HepG2 (cell line): Measurements from ENCODE around the gene ASMT. TPM values are rescaled to one million over a fixed set of nuclear protein-coding genes. Genes with fewer than 3 reads are reported as not detected.

Source experiments
- HOXA9 ChIP-seq: sonication (generic); formaldehyde crosslinking; IDR thresholded peaks from 2 replicates; pipeline ENCODE4 v1.8.1; 2022; ENCODE audit warnings: missing genetic modification reagents, mild to moderate bottlenecking, moderate library complexity, borderline replicate concordance
- KDM4B ChIP-seq: sonication (generic); formaldehyde crosslinking; IDR thresholded peaks from 2 replicates; pipeline ENCODE4 v1.4.0; 2020; ENCODE audit warnings: missing genetic modification reagents
- PRPF4 ChIP-seq: fragments of 200-400 bp; formaldehyde crosslinking; IDR thresholded peaks from 2 replicates; pipeline ENCODE4 v1.6.1; 2016; ENCODE audit warnings: low read length, low read depth; ENCODE audit not compliant: poor library complexity, severe bottlenecking
- SAP130 ChIP-seq: IDR thresholded peaks from 2 replicates; pipeline ENCODE4 v1.6.1; 2016; ENCODE audit warnings: low read depth
- ZIK1 ChIP-seq: sonication (generic); formaldehyde crosslinking; IDR thresholded peaks from 2 replicates; pipeline ENCODE4 v1.5.0; 2020; ENCODE audit warnings: mild to moderate bottlenecking, low read depth, missing genetic modification reagents, borderline replicate concordance
- ZNF333 ChIP-seq: sonication (generic); formaldehyde crosslinking; IDR thresholded peaks from 2 replicates; pipeline ENCODE4 v1.4.0; 2020; ENCODE audit warnings: mild to moderate bottlenecking, missing genetic modification reagents, borderline replicate concordance
- polyA plus RNA-seq, 8 experiments: library from polyadenylated mRNA; depleted of rRNA in 3 of 8; stranded (reverse) in 7 of 8; unstranded in 1 of 8; fragments of >200 nt; fragmentation: Illumina TruSeq in 4 of 8; extraction: Trizol in 4 of 8; gene quantifications; 2 replicates each; pipeline versions ENCODE4 v1.2.1 to v1.2.3, GENCODE V29; 2011 to 2016; ENCODE audit warnings: low read depth in 4 of 8, missing spikeins in 1 of 8, mixed read lengths in 1 of 8; ENCODE audit not compliant: insufficient read depth in 1 of 8
- total RNA-seq, 5 experiments: library from RNA; depleted of rRNA; stranded (reverse); fragments of >200 nt; fragmentation: Illumina TruSeq; extraction: Trizol; gene quantifications; 2 replicates each; pipeline ENCODE4 v1.2.3, GENCODE V29; 2016; ENCODE audit warnings: low read depth in 1 of 5
- TF ChIP-seq, protein P1 (sequence below): sonication (generic); formaldehyde crosslinking; IDR thresholded peaks from 2 replicates; pipeline ENCODE4 v1.4.0; 2020; ENCODE audit warnings: missing genetic modification reagents, mild to moderate bottlenecking, borderline replicate concordance
- TF ChIP-seq, protein P2 (sequence below): sonication (generic); formaldehyde crosslinking; IDR thresholded peaks from 2 replicates; pipeline ENCODE4 v1.5.0; 2020; ENCODE audit warnings: mild to moderate bottlenecking, missing genetic modification reagents, borderline replicate concordance
- TF ChIP-seq, protein P3 (sequence below): IDR thresholded peaks from 2 replicates; pipeline ENCODE4 v1.6.1; 2016; ENCODE audit warnings: missing genetic modification reagents, missing compliant biosample characterization
- TF ChIP-seq, protein P4 (sequence below): sonication (generic); formaldehyde crosslinking; conservative IDR thresholded peaks from 2 replicates; pipeline ENCODE4 v1.8.0; 2022; ENCODE audit warnings: low read depth, missing genetic modification reagents
- TF ChIP-seq, protein P5 (sequence below): sonication (generic); formaldehyde crosslinking; conservative IDR thresholded peaks from 2 replicates; pipeline ENCODE4 v1.4.0; 2020; ENCODE audit warnings: missing genetic modification reagents

The ASMT gene
- total and polyA plus RNA-seq, 2 of the 13 experiments (the other 11 are each of a cell fraction or from before 2014, with no cell fraction given) = 0.04 TPM; not detected in 1

DNA sequence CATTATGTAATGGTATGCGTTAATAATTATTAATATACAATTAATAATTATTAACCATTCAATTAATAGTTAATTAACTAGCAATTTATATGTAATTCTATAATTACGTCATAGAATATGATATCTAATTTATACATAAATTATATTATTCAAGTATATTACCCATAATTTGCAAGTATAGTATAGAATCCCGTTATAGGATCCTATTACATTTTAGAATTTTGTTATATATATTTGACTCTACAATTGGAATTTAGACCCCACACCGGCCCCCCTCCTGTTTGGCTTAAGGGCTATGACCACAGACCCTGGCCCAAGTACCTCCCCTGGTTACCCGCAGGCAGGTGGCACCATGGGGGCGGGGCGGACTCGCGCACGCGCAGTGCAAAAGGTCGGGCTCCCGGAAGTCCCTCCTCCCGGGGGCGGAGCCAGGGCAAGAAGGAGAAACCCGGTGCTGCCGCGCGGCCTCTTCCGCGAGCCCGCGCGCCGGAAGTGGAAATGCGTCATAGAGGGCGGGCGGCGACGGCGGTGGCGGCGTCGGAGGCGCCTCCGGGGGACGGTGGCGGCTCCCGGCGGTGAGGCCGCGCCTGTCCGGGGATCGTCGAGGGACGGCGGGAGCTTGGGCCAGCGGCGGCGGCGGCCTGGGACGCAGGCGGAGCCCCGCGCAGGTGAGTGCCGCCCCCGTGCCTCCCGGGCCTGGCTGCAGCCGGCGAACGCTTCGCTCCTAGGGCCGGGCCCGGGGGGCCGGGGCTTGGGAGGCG lies 23.6 kb upstream of the ASMT start, which contains the start of gene AKAP17A (continued):
- TF ChIP-seq, protein P1, sequence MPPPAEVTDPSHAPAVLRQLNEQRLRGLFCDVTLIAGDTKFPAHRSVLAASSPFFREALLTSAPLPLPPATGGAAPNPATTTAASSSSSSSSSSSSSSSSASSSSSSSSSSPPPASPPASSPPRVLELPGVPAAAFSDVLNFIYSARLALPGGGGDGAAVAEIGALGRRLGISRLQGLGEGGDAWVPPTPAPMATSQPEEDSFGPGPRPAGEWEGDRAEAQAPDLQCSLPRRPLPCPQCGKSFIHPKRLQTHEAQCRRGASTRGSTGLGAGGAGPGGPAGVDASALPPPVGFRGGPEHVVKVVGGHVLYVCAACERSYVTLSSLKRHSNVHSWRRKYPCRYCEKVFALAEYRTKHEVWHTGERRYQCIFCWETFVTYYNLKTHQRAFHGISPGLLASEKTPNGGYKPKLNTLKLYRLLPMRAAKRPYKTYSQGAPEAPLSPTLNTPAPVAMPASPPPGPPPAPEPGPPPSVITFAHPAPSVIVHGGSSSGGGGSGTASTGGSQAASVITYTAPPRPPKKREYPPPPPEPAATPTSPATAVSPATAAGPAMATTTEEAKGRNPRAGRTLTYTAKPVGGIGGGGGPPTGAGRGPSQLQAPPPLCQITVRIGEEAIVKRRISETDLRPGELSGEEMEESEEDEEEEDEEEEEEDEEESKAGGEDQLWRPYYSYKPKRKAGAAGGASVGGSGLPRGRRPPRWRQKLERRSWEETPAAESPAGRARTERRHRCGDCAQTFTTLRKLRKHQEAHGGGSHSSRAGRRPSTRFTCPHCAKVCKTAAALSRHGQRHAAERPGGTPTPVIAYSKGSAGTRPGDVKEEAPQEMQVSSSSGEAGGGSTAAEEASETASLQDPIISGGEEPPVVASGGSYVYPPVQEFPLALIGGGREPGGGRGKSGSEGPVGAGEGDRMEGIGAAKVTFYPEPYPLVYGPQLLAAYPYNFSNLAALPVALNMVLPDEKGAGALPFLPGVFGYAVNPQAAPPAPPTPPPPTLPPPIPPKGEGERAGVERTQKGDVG = no peak
- TF ChIP-seq, protein P2, sequence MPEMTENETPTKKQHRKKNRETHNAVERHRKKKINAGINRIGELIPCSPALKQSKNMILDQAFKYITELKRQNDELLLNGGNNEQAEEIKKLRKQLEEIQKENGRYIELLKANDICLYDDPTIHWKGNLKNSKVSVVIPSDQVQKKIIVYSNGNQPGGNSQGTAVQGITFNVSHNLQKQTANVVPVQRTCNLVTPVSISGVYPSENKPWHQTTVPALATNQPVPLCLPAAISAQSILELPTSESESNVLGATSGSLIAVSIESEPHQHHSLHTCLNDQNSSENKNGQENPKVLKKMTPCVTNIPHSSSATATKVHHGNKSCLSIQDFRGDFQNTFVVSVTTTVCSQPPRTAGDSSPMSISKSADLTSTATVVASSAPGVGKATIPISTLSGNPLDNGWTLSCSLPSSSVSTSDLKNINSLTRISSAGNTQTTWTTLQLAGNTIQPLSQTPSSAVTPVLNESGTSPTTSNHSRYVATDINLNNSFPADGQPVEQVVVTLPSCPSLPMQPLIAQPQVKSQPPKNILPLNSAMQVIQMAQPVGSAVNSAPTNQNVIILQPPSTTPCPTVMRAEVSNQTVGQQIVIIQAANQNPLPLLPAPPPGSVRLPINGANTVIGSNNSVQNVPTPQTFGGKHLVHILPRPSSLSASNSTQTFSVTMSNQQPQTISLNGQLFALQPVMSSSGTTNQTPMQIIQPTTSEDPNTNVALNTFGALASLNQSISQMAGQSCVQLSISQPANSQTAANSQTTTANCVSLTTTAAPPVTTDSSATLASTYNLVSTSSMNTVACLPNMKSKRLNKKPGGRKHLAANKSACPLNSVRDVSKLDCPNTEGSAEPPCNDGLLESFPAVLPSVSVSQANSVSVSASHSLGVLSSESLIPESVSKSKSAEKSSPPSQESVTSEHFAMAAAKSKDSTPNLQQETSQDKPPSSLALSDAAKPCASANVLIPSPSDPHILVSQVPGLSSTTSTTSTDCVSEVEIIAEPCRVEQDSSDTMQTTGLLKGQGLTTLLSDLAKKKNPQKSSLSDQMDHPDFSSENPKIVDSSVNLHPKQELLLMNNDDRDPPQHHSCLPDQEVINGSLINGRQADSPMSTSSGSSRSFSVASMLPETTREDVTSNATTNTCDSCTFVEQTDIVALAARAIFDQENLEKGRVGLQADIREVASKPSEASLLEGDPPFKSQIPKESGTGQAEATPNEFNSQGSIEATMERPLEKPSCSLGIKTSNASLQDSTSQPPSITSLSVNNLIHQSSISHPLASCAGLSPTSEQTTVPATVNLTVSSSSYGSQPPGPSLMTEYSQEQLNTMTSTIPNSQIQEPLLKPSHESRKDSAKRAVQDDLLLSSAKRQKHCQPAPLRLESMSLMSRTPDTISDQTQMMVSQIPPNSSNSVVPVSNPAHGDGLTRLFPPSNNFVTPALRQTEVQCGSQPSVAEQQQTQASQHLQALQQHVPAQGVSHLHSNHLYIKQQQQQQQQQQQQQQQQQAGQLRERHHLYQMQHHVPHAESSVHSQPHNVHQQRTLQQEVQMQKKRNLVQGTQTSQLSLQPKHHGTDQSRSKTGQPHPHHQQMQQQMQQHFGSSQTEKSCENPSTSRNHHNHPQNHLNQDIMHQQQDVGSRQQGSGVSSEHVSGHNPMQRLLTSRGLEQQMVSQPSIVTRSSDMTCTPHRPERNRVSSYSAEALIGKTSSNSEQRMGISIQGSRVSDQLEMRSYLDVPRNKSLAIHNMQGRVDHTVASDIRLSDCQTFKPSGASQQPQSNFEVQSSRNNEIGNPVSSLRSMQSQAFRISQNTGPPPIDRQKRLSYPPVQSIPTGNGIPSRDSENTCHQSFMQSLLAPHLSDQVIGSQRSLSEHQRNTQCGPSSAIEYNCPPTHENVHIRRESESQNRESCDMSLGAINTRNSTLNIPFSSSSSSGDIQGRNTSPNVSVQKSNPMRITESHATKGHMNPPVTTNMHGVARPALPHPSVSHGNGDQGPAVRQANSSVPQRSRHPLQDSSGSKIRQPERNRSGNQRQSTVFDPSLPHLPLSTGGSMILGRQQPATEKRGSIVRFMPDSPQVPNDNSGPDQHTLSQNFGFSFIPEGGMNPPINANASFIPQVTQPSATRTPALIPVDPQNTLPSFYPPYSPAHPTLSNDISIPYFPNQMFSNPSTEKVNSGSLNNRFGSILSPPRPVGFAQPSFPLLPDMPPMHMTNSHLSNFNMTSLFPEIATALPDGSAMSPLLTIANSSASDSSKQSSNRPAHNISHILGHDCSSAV (CRISPR knock-in tag) = no peak
- TF ChIP-seq ZIK1 (CRISPR knock-in tag) (no peak), HOXA9 (CRISPR knock-in tag) (no peak), PRPF4 (no peak), ZNF333 (CRISPR knock-in tag) (no peak), KDM4B (no peak), SAP130 (peak; percentile 77)
- TF ChIP-seq, protein P3, sequence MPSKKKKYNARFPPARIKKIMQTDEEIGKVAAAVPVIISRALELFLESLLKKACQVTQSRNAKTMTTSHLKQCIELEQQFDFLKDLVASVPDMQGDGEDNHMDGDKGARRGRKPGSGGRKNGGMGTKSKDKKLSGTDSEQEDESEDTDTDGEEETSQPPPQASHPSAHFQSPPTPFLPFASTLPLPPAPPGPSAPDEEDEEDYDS (CRISPR knock-in tag) = peak; percentile 59
- TF ChIP-seq, protein P4, sequence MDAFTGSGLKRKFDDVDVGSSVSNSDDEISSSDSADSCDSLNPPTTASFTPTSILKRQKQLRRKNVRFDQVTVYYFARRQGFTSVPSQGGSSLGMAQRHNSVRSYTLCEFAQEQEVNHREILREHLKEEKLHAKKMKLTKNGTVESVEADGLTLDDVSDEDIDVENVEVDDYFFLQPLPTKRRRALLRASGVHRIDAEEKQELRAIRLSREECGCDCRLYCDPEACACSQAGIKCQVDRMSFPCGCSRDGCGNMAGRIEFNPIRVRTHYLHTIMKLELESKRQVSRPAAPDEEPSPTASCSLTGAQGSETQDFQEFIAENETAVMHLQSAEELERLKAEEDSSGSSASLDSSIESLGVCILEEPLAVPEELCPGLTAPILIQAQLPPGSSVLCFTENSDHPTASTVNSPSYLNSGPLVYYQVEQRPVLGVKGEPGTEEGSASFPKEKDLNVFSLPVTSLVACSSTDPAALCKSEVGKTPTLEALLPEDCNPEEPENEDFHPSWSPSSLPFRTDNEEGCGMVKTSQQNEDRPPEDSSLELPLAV (CRISPR knock-in tag) = no peak
- TF ChIP-seq, protein P5, sequence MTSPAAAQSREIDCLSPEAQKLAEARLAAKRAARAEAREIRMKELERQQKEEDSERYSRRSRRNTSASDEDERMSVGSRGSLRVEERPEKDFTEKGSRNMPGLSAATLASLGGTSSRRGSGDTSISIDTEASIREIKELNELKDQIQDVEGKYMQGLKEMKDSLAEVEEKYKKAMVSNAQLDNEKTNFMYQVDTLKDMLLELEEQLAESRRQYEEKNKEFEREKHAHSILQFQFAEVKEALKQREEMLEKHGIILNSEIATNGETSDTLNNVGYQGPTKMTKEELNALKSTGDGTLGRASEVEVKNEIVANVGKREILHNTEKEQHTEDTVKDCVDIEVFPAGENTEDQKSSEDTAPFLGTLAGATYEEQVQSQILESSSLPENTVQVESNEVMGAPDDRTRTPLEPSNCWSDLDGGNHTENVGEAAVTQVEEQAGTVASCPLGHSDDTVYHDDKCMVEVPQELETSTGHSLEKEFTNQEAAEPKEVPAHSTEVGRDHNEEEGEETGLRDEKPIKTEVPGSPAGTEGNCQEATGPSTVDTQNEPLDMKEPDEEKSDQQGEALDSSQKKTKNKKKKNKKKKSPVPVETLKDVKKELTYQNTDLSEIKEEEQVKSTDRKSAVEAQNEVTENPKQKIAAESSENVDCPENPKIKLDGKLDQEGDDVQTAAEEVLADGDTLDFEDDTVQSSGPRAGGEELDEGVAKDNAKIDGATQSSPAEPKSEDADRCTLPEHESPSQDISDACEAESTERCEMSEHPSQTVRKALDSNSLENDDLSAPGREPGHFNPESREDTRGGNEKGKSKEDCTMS (CRISPR knock-in tag) = no peak
